ENCODE data around the gene CAMK1G. TPM values are rescaled to one million over a fixed set of nuclear protein-coding genes. Genes with fewer than 3 reads are reported as not detected.

Gene CAMK1G
- total and polyA plus RNA-seq, 2 donors (not counting 1 experiment from before 2014, with no cell fraction given) = not detected

DNA sequence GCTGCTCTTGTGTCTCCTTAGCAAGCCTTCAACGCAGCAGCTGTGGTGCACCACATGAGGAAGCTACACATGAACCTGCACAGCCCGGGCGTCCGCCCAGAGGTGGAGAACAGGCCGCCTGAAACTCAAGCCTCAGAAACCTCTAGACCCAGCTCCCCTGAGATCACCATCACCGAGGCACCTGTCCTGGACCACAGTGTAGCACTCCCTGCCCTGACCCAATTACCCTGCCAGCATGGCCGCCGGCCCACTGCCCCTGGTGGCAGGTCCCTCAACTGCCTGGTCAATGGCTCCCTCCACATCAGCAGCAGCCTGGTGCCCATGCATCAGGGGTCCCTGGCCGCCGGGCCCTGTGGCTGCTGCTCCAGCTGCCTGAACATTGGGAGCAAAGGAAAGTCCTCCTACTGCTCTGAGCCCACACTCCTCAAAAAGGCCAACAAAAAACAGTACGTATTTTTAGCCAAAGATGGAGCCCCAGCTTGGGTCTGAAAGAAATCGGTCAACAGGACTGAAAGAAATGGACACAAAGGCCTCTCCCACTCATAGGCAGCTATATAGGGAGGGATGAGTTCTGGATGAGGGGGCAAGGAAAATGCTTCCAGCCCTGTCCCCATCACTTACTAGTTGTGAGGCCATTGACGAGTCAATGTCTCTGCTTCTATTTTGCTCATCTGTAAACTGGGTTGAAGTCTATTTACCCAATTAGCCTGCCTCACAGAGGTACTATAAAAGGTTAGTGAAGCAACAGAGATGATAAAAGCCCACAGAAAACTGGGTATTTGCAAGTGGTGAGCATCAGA is 28.5 kb downstream of the CAMK1G start:
- Histone ChIP-seq H3K9ac (ENCODE audit: low read length) (no peak overlapping the region), H3K27ac (ENCODE audit: low read length in 2 of 2) (no peak overlapping the region), H4K20me1 (ENCODE audit: control insufficient read depth, insufficient read depth, low read length, poor library complexity, severe bottlenecking) (no peaks in the 10 kb centered on the region), H3K9me3 (ENCODE audit: control extremely low read depth in 1 of 3, control insufficient read depth in 2 of 3, insufficient read depth in 1 of 3, low read length in 2 of 3) (no peaks in the 10 kb centered on the region), H3K27me3 (replicated peaks in 1 of 4; ENCODE audit: control extremely low read depth in 1 of 4, control insufficient read depth in 3 of 4, insufficient read depth in 4 of 4, low read length in 3 of 4) (peaks cover 0 to 9% (median 0%) of the 10 kb centered on the region in 4 experiments), H3K79me2 (ENCODE audit: control insufficient read depth, insufficient read depth, low read length) (no peaks in the 10 kb centered on the region), H2AFZ (ENCODE audit: insufficient read depth, low read depth, low read length, poor library complexity, severe bottlenecking) (no peak overlapping the region), H3K36me3 (replicated peaks in 1 of 2; ENCODE audit: control extremely low read depth in 1 of 2, control insufficient read depth in 1 of 2, extremely low read depth in 1 of 2, insufficient read depth in 2 of 2, low read length in 1 of 2) (no peaks in the 10 kb centered on the region), H3K4me1 (ENCODE audit: control insufficient read depth in 2 of 2, insufficient read depth in 2 of 2, low read length in 2 of 2) (no peaks in the 10 kb centered on the region), H3K4me2 (replicated peaks; ENCODE audit: low read depth, low read length, poor library complexity, severe bottlenecking) (no peak overlapping the region), H3K4me3 (ENCODE audit: control extremely low read depth in 1 of 5, extremely low read depth in 1 of 5, insufficient read depth in 1 of 5, low read depth in 2 of 5, low read length in 4 of 5) (no peak overlapping the region)
- ChIA-PET CTCF (no interaction called here), POLR2A (no interaction called here)
- no peak for DNase-seq
- H3K27ac Mint-ChIP-seq = no peak overlapping the region
- H3K27me3 Mint-ChIP-seq = peaks cover 10% of the 10 kb centered on the region
- intact Hi-C loops (cut with micrococcal nuclease) = no loop called here
- no peak overlapping the region for H3K4me3 Mint-ChIP-seq
- H3K4me1 Mint-ChIP-seq = peaks cover 2% of the 10 kb centered on the region
- H3K9me3 Mint-ChIP-seq (ENCODE audit: insufficient read depth) = no peaks in the 10 kb centered on the region
- WGBS (ENCODE audit: insufficient coverage) = 28% methylated on average over 8 of the region's 13 CpGs
- TF ChIP-seq EZH2 (IDR thresholded peaks at IDR 0.05; ENCODE audit: borderline replicate concordance, insufficient read depth, low read depth, low read length, poor library complexity, severe bottlenecking) = no peak
- TF ChIP-seq, protein P1, sequence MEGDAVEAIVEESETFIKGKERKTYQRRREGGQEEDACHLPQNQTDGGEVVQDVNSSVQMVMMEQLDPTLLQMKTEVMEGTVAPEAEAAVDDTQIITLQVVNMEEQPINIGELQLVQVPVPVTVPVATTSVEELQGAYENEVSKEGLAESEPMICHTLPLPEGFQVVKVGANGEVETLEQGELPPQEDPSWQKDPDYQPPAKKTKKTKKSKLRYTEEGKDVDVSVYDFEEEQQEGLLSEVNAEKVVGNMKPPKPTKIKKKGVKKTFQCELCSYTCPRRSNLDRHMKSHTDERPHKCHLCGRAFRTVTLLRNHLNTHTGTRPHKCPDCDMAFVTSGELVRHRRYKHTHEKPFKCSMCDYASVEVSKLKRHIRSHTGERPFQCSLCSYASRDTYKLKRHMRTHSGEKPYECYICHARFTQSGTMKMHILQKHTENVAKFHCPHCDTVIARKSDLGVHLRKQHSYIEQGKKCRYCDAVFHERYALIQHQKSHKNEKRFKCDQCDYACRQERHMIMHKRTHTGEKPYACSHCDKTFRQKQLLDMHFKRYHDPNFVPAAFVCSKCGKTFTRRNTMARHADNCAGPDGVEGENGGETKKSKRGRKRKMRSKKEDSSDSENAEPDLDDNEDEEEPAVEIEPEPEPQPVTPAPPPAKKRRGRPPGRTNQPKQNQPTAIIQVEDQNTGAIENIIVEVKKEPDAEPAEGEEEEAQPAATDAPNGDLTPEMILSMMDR (IDR thresholded peaks at IDR 0.05) = no peak
- ATAC-seq (ENCODE audit: low read depth) = no peak

GRCh38 chr1:209612646-209613399 is 29.3 kb downstream of the CAMK1G start:
- no peak overlapping the region for H3K27ac Mint-ChIP-seq
- Histone ChIP-seq H3K9ac (ENCODE audit: low read length) (no peak overlapping the region), H4K20me1 (ENCODE audit: control insufficient read depth, insufficient read depth, low read length, poor library complexity, severe bottlenecking) (no peaks in the 10 kb centered on the region), H3K79me2 (ENCODE audit: control insufficient read depth, insufficient read depth, low read length) (no peaks in the 10 kb centered on the region), H3K27me3 (replicated peaks in 1 of 4; ENCODE audit: control extremely low read depth in 1 of 4, control insufficient read depth in 3 of 4, insufficient read depth in 4 of 4, low read length in 3 of 4) (peaks cover 0 to 8% (median 0%) of the 10 kb centered on the region in 4 experiments), H3K27ac (ENCODE audit: low read length in 2 of 2) (no peak overlapping the region), H3K4me2 (replicated peaks; ENCODE audit: low read depth, low read length, poor library complexity, severe bottlenecking) (no peak overlapping the region), H3K4me3 (ENCODE audit: control extremely low read depth in 1 of 5, extremely low read depth in 1 of 5, insufficient read depth in 1 of 5, low read depth in 2 of 5, low read length in 4 of 5) (no peak overlapping the region), H3K9me3 (ENCODE audit: control extremely low read depth in 1 of 3, control insufficient read depth in 2 of 3, insufficient read depth in 1 of 3, low read length in 2 of 3) (no peaks in the 10 kb centered on the region), H3K4me1 (ENCODE audit: control insufficient read depth in 2 of 2, insufficient read depth in 2 of 2, low read length in 2 of 2) (no peaks in the 10 kb centered on the region), H3K36me3 (replicated peaks in 1 of 2; ENCODE audit: control extremely low read depth in 1 of 2, control insufficient read depth in 1 of 2, extremely low read depth in 1 of 2, insufficient read depth in 2 of 2, low read length in 1 of 2) (no peaks in the 10 kb centered on the region), H2AFZ (ENCODE audit: insufficient read depth, low read depth, low read length, poor library complexity, severe bottlenecking) (no peak overlapping the region)
- H3K27me3 Mint-ChIP-seq = peaks cover 16% of the 10 kb centered on the region
- ChIA-PET CTCF (interaction anchor here (1.0 kb wide), 1 partner anchor 11 kb away, joined by 3 read pairs; no protein-coding TSS in a partner anchor), POLR2A (no interaction called here)
- H3K4me1 Mint-ChIP-seq = no peaks in the 10 kb centered on the region
- no peak overlapping the region for H3K4me3 Mint-ChIP-seq
- H3K9me3 Mint-ChIP-seq (ENCODE audit: insufficient read depth) = no peaks in the 10 kb centered on the region
- intact Hi-C loops (cut with micrococcal nuclease) = no loop called here
- ATAC-seq (ENCODE audit: low read depth) = no peak
- TF ChIP-seq, protein P1 (IDR thresholded peaks at IDR 0.05) = no peak
- WGBS (ENCODE audit: insufficient coverage) = 84% methylated on average over 11 of the region's 12 CpGs
- DNase-seq = no peak
